NCI-H345 treated with DMSO at 0.1 percent for 48 hours (cell line): ENCODE measurements around the gene TNFAIP1.
"Not testable (repeated sequence)": the region's sequence is repeated elsewhere in the genome, so short reads cannot be mapped to it uniquely, and the experiment has no call there.

ENCODE experiments used
- DNase-seq: peaks from one replicate; lab custom pipeline; 2025; ENCODE audit not compliant: unreplicated experiment; lab: John Stamatoyannopoulos, UW

TNFAIP1 gene, protein sequence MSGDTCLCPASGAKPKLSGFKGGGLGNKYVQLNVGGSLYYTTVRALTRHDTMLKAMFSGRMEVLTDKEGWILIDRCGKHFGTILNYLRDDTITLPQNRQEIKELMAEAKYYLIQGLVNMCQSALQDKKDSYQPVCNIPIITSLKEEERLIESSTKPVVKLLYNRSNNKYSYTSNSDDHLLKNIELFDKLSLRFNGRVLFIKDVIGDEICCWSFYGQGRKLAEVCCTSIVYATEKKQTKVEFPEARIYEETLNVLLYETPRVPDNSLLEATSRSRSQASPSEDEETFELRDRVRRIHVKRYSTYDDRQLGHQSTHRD

DNA sequence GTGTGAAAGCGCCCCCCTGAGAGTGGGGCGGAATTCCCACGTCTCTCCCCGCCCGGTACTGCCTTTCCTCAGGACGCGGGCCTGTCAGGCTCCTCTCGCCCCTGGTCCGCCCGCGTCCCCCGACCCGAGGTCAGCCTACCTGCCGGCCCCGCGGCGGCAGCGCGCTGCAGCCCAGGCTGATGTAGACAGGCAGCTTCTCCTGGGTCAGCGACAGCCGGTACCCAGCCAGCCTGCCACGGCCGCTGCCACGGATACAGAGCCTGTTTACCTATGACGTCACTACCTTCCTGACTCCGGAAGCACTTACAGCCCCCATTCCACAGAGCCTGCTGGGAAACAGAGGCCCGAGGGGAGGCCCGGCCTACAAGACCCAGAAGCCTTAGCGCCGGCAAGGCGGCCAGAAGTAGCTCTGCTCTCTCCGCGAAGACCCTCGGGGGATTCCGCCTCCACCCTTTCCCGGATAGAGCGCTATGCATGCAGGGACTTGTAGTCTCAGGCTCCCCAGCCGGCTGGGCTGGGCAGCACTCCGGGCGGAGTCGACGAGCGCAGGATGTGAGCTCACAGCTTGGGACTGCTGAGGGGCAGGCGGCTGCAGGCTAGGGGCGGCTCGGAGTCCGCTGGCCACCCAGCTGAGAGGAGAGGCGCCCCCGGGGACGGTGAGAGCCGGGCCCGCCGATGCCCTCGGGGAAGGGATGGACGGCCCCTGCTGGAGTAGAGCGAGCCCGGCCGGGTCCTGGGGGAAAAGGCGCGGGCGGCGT lies at the start of gene TNFAIP1, which contains the start of gene IFT20:
TSS of gene TNFAIP1 (plus strand) at position 561 of the 758 bp plus-strand sequence. CDS start 3,761 bp downstream, outside the sequence.
TSS of gene IFT20 (minus strand) at position 272 of the 758 bp plus-strand sequence. CDS start 3,487 bp downstream, outside the sequence.
- peak; percentile 99 for DNase-seq

DNA sequence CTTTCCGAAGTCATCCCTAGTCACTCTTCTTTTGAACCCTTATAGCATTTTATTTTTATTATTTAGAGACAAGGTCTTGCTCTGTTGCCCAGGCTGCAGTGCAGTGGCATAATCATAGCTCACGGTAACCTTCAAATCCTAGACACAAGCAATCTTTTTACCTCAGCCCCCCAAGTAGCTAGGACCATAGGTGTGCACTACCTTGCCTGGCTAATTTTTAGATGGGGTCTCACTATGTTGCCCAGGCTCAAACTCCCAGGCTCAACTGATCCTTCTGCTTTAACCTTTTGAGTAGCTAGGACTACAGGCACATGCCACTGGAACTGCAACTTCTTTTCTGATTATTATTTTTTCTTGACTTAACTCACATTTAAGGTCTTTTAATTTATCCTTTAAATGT lies 49.6 kb upstream of the TNFAIP1 start:
- DNase-seq, result no peak

DNA sequence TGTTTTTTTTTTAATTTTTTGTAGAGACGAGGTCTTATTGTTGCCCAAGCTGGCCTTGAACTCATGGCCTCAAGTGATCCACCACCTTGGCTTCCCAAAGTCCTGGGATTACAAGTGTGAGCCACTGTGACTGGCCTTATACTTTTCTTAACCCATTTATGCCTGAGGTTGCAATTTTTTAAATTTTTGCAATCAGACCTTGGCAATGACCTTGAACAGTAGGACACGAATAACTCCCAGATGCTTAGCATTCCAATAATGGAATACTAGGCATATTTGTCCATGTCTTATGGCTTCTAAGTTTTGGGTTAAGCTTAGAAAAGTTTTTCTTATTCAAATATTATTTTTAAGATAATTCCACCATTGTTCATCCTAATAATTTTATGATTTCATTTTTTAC lies 44.9 kb upstream of the TNFAIP1 start:
- DNase-seq, result no peak

DNA sequence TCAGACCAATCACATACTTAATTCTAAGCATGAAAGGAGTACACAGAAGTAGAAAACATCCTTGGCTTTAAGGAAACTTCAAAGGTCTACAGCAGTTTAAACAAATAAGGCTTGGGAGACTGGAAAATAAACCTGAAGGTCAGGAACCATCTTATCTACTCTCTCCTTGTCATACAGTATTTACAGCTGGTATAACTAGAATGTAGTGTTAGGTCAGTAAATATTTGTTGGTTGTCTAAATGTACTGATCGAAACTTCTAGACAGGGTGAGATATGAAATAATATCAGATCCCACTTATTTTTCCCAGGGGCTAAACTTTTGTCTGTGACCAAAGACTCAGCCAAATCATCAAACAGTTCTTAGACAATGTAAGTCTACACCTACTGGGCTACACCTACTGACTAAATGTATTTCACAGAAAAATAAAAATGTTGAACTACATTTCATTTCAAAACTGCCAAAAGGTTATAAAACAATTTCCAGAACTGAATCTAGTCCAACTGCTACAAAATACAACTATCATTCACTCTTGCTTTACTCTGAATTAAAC lies 43.7 kb upstream of the TNFAIP1 start:
- no peak for DNase-seq

DNA sequence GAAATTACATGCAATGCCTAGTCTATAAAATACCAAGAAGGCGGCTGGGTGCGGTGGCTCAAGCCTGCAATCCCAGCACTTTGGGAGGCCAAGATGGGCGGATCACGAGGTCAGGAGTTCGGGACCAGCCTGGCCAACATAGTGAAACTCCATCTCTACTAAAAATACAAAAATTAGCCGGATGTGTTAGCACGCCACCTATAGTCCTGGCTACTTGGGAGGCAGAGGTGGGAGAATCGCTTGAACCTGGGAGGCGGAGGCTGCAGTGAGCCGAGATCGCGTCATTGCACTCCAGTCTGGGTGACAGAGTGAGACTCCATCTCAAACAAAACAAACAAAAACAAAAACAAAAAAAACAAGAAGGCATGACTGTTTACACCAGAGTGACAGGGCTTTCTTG lies 42.7 kb upstream of the TNFAIP1 start:
- not testable (repeated sequence) for DNase-seq

DNA sequence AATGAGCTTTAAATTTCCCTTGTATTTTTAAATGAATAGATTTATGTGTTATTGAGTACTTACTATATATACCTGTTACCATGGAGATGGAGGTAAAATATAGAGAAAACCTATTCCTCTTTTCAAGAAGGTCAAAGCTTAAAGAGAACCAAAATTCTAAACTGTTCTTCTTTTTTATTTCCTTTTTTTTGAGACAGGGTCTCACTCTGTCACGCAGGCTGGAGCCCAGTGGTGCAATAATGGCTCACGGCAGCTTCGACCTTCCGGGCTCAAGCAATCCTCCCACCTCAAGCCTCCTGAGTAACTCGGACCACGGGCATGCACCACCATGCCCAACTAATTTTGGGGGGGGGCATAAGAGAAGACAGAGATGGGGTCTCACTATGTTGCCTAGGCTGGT lies 41.6 kb upstream of the TNFAIP1 start:
- no peak for DNase-seq

DNA sequence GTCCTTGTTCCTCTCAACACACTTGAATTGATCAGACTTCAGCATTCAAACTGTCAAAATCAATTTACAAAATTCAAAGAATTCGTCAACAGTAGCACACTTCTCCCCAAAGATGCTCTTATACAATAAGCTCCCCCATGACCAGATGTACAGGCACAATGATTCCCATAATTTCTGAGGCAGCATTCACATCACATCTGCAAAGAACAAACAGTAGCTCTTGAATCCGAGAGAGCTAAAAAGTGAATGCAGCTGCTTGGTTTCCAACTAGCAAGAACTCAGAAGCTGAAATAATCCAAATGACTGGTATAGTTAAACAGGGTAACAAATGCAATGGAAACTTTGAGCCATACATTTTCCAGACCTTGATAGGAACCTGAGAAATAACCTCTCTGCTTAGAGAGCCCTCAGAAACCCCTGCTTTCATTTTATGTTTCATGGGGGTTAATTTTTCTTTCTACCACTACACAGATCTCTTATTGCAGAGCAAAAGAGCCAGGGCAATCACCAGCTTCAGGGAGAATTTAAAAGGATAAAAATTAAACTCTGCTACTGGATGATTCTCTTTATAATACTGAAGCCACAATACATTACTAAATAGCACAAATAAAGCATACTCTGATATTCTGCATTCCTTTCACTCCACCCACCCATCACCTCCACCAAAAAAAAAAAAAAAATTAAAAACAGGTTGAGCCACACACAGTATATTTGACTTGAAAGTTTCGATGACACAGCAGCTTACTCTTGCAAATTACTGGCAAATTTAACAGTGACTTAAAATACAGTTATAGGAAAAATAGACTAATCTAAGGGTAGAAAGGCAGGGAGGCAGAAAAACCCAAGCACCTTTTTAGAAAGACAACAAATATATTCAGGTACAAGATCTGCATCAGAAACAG lies 39.6 kb upstream of the TNFAIP1 start:
- DNase-seq, result no peak

DNA sequence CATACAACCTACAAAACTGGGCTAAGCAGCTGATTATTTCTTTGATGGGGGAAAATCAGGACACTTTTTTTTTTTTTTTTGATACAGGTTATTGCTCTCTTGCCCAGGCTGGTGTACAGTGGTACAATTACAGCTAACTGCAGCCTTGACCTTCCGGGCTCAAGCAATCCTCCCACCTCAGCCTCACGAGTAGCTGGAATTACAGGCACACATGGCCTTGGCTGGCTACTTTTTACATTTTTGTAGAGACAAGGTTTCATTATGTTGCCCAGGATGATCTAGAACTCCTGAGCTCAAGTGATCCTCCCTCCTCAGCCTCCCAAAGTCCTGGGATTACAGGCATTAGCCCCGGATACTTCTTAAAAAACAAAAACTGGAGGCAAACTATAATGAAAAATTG lies 37.1 kb upstream of the TNFAIP1 start:
- no peak for DNase-seq

DNA sequence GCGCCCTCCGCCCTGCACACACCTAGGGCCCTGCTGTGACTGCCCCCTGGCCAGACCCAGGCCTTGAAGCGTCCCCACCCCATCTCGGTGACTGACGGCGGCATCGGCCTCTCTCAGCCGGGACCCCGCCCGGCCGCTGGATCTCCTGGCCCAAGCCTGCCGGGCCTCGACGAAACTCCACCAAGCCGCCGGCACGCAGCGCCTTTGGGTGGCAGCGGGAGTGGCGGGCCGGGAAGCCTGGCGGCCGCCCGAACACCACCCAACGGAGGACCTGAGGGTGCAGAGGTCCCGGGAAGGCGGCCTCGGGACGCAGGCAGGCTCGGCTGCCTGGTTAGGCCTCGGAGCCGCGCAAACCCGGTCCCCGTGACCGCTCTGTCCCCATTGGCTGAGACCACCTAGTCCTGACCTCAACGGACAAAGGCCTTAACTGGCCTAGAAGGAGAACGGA lies 28.6 kb upstream of the TNFAIP1 start:
- no peak for DNase-seq

DNA sequence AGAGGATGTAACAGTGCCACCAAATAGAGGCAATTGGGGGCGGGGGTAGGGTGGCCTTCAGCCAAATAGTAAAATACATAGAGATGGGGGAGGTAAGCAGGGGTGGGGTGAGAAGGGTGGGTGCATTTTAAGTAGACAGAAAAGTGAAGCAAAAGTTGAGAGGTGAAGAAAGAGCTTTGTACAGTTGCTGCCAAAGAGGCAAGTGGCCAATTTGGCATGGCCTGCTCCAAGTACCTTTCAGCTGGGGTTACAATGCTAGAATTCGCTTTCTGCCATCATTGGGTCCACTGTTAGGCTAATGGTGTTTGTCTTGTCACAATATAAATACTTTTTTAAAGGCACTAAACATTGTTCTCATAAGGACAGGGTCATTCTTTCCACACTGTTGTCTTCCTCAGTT lies 21.7 kb upstream of the TNFAIP1 start:
- no peak for DNase-seq

DNA sequence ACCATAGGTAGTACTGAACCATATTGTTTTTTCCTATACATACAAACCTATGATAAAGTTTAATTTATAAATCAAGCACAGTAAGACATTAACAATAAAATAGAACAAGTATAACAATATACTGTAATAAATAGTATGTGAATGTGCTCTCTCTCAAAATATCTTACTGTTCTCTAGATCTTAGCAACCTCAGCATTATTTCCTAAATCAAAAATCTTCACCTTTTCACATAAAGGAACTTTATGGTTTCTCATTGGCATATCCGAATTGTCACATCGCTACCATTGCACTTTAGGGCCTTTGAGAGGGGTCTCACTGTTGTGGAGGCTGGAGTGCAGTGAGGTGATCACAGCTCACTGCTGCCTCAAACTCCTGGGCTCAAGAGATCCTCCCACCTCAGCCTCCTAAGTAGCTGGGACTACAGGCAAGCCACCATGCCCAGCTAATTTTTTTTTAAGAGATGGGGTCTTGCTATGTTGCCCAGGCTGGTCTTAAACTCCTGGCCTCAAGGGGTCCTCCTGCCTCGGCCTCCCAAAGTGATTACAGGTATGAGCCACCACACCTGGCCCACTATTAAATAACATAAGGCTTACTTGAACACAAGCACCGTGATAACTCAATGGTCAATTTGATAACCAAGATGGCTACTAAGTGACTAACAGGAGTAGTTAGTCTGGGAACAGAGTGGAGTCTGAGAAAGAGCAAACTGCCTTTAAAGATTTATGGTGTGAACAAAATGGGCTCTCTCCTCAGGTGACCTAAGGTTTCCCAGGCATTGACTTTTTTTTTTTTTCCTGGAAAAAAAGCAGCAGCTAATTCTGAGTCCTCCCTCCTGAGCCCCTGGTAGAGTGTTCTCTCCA lies 19.5 kb upstream of the TNFAIP1 start:
- DNase-seq, result no peak

DNA sequence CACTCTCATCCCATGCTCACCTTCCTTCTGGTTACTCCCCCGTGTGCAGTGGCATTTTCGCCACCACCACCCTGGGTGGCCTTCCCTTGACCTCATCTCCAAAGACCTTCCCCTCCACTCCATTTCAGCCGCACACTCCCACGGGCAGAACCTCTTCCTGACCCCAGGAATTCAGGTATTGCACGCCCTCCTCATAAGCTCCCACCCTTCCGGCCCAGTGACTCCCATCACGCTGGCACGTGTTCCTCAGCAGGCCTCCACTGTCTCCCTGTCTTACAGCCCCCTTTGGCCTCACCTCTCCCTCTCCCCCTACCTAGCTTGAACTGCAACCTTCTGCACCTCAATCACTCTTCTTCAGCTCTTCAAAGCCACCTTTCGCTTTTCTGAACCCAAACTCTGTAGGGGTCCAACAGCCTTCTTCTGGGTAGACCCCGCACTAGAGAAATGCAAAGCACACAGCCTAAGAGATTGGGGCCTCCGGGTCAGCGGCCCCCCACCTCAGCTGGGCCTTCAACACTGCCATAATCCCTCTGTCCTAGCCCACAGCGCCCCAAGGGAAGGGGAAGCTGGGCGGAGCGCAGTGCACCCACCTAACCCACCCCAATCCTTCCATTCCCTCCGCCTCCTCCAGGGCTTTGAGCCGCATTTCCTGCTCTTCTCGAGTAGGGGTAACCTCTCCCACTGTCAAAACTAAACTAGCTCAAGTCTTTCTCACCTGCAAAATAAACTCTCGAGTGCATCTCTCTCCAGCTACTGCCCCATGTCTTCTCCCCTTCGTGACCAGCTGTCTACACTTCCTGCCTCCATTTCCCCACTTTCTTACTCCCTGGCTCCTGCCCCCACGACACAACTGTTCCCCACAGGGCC lies 18.2 kb upstream of the TNFAIP1 start:
- no peak for DNase-seq

DNA sequence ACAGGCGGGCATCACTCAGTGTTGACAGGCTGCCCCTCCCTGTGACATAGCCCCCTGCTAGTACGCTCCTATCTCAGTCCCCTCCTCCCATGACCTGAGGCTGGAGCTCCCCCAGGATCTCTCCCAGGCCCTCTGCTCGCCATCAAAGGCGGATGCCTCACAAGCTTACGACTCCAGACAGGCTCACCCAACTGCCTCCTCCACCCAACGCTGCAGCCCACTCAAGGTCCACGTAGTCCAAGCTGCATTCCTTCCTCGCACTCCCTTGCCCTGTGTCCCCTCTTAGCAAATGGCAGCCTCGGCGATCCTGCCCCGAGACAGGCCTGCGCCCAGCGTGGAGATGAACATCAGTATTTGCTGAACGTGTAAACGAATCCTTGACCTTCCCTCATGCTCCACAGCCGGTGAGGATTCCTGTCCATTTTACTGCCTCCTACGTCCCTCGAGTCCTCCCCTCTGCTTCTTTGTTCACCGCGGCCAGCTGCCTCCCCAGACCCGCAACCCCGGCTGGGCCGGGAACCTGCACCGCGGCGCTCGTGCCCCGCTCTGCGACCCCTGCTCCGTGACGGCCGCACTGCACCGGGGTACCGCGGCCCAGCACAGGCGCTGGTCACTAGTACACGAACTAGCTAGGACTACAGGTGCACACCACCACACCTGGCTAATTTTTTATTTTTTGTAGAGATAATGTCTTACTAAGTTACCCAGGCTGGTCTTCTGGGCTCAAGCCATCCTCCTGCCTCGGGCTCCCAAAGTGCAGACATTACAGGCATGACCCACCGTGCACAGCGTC lies 17.4 kb upstream of the TNFAIP1 start:
- no peak for DNase-seq

DNA sequence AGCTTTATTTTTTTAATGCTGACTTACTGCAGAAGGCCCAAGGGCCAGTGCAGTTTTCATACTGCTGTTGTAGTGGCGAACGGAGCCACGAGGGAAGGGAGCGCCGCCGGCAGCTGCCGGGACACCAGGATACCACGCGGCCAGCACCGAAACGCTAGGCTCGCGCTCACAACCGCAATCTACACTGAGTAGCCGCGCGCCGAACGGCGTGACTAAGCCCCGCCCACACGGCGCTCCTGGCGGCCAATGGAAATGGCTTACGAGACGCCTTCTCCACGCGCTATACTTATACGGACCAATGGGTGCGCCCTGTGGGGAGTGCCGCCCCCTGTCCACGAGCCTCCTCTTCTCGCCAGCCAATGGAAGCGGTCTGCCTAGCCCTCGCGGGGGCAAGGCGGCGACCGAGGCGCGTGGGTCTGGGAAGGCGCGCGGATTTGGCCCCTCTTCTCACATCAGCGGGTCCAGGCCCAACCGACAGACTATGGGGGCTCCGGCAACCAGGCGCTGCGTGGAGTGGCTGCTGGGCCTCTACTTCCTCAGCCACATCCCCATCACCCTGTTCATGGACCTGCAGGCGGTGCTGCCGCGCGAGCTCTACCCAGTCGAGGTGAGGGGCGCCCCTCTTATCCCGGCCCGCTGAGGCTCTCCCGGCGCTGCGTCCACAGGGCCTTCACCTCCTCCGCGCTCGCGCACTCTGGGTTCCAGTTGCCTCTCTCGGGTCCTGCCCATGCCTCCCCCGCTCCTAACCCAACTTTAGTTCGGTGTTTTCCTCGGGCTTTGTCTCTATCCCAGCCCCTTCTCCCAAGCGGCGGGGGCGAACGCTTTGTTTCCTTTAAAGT lies 16.6 kb upstream of the TNFAIP1 start, which contains the start of gene TMEM97:
TSS of gene TMEM97 (plus strand) at position 442 of the 839 bp plus-strand sequence. CDS start at position 482, 40 bp downstream.
- peak; percentile 98 for DNase-seq

DNA sequence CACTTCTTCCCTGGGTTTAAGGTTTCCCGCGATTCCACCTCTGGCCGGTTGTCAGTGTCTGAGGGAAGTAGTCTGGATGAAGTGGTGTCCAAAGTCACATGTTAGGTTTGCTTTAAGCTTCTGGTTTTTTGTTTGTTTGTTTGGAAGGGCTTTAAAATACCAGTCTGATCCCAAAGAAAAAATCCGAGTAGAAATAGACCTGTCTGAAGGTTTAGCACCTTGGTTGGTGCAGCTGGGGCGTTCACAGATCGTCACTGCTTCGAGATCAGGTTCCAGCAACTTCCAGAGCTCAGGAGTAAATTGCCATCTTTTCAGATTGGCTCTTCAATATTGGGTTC lies 16.0 kb upstream of the TNFAIP1 start:
- no peak for DNase-seq

DNA sequence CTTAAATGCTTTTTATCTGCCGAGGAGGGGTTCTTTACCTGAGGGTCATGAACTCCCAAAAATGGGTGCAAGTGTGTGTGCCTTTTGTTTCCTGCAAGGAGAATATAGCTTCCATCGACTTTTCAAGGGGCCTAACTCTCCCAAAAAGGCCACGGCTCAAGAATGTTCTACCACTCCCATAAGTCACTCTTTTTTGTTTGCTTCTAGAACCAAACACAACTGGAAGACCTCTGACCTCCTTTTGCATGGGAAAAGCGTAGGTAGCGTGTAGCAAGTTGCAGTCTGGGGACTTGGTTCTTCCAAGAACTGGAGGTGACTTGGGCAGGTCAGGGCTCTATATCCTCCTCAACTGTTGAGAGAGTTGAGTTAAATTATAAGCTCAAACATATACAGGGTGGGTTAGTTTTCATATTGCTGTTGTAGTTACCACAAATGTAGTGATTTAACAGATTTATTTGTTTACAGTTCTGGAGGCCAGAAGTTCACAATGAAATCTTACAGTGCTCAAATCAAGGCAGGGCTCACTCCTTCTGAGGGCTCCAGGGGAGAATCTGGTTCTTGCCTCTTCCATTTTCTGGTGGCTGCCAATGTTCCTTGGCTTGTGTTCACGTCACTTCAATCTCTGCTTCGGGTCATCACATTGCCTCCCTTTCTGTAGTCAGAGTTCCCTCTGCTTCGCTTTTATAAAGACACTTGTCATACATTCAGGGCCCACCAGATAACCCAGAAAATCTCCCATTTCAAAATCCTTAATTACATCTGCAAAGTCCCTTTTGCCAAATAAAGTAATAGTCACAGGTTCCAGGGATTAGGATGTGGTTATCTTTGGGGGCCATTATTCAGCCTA lies 15.1 kb upstream of the TNFAIP1 start:
- no peak for DNase-seq
